Panc1 (cell line): ENCODE measurements around the gene EEF1AKMT3. TPM values are rescaled to one million over a fixed set of nuclear protein-coding genes. Genes with fewer than 3 reads are reported as not detected.

ENCODE experiments used
- ATAC-seq: fragments of 200-7000 bp; cut with Tn5 transposase; 2 replicates; pipeline ENCODE4 v1.9.1; 2020; ENCODE audit warnings: mild to moderate bottlenecking, moderate library complexity
- BruUV-seq: library from RNA; stranded (reverse); fragments of 400-500 nt; replicated peaks from 2 replicates; lab custom pipeline; 2021; lab: Mats Ljungman, UMichigan
- CTCF ChIA-PET: fragments of 300-600 bp; sonication (Branson Sonifier 250); formaldehyde crosslinking; loops from one replicate; lab custom pipeline; 2022; ENCODE audit warnings: antibody characterized with exemption; lab: Charles Lee
- POLR2A ChIA-PET: fragments of 300-600 bp; sonication (Branson Sonifier 250); formaldehyde crosslinking; loops from one replicate; lab custom pipeline; 2022; ENCODE audit warnings: antibody characterized with exemption; lab: Charles Lee
- DNase-seq: peaks from one replicate; pipeline ENCODE4 v3.0.0-alpha.2; 2010; ENCODE audit warnings: low read depth, low spot score
- H3K27ac ChIP-seq: 2 replicates; pipeline ENCODE4 v1.5.1; 2011; ENCODE audit warnings: mild to moderate bottlenecking, low read length, inconsistent platforms
- H3K27me3 ChIP-seq: fragments of 200-500 bp; sonication (Bioruptor generic); 2 replicates; pipeline ENCODE4 v1.6.0; 2014; ENCODE audit warnings: low read length, inconsistent platforms; ENCODE audit not compliant: control insufficient read depth, insufficient read depth
- H3K36me3 ChIP-seq: fragments of 200-500 bp; sonication (Bioruptor generic); 2 replicates; pipeline ENCODE4 v1.5.1; 2014; ENCODE audit warnings: inconsistent platforms, mild to moderate bottlenecking, low read length, moderate library complexity; ENCODE audit not compliant: control insufficient read depth, insufficient read depth
- H3K4me1 ChIP-seq: 2 replicates; pipeline ENCODE4 v1.5.1; 2011; ENCODE audit warnings: inconsistent platforms, mild to moderate bottlenecking, low read length, moderate library complexity; ENCODE audit not compliant: control insufficient read depth, insufficient read depth
- H3K4me3 ChIP-seq, 2 experiments: 2 replicates each; pipeline ENCODE4 v1.5.1; 2011 to 2012; ENCODE audit warnings: low read depth in 2 of 2, low read length in 2 of 2, mild to moderate bottlenecking in 2 of 2, inconsistent platforms in 1 of 2, moderate library complexity in 1 of 2
- H3K9me3 ChIP-seq: fragments of 200-500 bp; sonication (Bioruptor generic); 2 replicates; pipeline ENCODE4 v1.5.1; 2014; ENCODE audit warnings: low read depth, mild to moderate bottlenecking, inconsistent platforms, low read length, moderate library complexity; ENCODE audit not compliant: control insufficient read depth, insufficient read depth
- POLR2AphosphoS5 ChIP-seq: IDR thresholded peaks from 2 replicates; pipeline ENCODE4 v1.6.1; 2012; ENCODE audit warnings: mild to moderate bottlenecking, low read depth, low read length, moderate library complexity
- SIN3A ChIP-seq: IDR thresholded peaks from 2 replicates; pipeline ENCODE4 v1.6.1; 2012; ENCODE audit warnings: low read depth, mild to moderate bottlenecking, low read length, moderate library complexity, borderline replicate concordance; ENCODE audit not compliant: insufficient read depth
- TCF7L2 ChIP-seq: IDR thresholded peaks from 2 replicates; pipeline ENCODE4 v1.6.1; 2011; ENCODE audit warnings: mild to moderate bottlenecking, low read depth, low read length, inconsistent platforms
- in situ Hi-C: cut with HindIII; loops from 2 replicates; pipeline ENCODE4 v1.10.0; 2016; ENCODE audit warnings: low sequenced_read_pairs, low pct_unique_long_range_greater_than_20kb
- intact Hi-C: fragments of 100-400 bp; cut with micrococcal nuclease; formaldehyde crosslinking; loops from one replicate; pipeline ENCODE4 v1.10.0; 2022; ENCODE audit not compliant: unreplicated experiment
- total RNA-seq: library from RNA; stranded (reverse); gene quantifications from one replicate; pipeline ENCODE4 v1.2.1, GENCODE V29; 2021; ENCODE audit not compliant: unreplicated experiment
- TF ChIP-seq, protein P1 (sequence below), 2 experiments: IDR thresholded peaks; 2 replicates each; pipeline ENCODE4 v1.6.1; 2011 to 2012; ENCODE audit warnings: low read depth in 2 of 2, control low read depth in 1 of 2, low read length in 1 of 2, mild to moderate bottlenecking in 1 of 2, moderate library complexity in 1 of 2; ENCODE audit not compliant: insufficient read depth in 1 of 2
- TF ChIP-seq, protein P2 (sequence below): fragments of 450-650 bp; IDR thresholded peaks from 2 replicates; pipeline ENCODE4 v1.5.1; 2017; ENCODE audit warnings: mild to moderate bottlenecking

Gene EEF1AKMT3
- total RNA-seq, 1 experiment from 2014 or later: 7.4 TPM

DNA sequence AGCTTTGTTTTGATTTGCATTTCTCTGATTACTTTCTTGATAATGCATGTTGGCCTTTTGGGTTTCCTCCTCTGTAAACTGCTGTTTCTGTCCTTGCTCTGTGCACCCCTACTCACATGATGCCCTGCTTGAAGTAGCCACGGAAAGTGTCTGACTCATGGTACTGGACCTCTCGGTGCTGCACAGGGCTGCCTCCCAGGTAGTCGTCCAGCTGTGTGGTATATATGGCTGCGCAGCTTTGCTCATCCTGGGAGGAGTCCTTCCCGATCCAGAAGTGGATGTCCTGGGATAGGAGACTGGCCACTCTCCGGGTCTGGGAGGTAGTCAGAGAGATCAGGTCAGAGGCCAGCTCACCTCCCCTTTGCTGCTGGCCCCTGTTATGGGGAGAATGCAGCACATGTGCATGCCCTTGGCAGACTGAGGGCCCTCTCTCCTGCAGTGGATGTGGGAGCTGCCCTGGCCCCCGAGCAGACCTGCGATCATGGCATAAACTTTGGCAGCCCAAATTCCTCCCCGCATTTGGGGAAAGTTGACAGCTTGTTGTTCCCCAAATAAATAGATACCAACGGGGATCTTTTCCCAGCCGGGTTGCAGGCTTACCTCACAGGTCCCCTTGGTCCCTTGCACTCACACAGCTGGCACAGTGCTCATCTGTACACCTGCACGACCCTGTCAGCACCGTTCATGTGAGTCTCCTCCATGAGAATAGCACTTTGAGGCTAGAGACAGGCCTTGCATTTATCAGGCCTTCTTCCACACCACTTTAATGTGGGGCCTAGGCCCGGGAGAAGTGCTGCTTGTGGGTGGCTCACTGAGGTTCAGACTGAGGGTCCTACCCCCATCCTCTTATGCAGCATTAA is 40.9 kb downstream of the EEF1AKMT3 start:
- TF ChIP-seq POLR2AphosphoS5 (no peak), TCF7L2 (no peak), SIN3A (no peak)
- TF ChIP-seq, protein P1, sequence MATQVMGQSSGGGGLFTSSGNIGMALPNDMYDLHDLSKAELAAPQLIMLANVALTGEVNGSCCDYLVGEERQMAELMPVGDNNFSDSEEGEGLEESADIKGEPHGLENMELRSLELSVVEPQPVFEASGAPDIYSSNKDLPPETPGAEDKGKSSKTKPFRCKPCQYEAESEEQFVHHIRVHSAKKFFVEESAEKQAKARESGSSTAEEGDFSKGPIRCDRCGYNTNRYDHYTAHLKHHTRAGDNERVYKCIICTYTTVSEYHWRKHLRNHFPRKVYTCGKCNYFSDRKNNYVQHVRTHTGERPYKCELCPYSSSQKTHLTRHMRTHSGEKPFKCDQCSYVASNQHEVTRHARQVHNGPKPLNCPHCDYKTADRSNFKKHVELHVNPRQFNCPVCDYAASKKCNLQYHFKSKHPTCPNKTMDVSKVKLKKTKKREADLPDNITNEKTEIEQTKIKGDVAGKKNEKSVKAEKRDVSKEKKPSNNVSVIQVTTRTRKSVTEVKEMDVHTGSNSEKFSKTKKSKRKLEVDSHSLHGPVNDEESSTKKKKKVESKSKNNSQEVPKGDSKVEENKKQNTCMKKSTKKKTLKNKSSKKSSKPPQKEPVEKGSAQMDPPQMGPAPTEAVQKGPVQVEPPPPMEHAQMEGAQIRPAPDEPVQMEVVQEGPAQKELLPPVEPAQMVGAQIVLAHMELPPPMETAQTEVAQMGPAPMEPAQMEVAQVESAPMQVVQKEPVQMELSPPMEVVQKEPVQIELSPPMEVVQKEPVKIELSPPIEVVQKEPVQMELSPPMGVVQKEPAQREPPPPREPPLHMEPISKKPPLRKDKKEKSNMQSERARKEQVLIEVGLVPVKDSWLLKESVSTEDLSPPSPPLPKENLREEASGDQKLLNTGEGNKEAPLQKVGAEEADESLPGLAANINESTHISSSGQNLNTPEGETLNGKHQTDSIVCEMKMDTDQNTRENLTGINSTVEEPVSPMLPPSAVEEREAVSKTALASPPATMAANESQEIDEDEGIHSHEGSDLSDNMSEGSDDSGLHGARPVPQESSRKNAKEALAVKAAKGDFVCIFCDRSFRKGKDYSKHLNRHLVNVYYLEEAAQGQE (IDR thresholded peaks at IDR 0.05; ENCODE audit: insufficient read depth in 1 of 2, low read depth in 2 of 2, low read length in 1 of 2): no peak
- TF ChIP-seq, protein P2, sequence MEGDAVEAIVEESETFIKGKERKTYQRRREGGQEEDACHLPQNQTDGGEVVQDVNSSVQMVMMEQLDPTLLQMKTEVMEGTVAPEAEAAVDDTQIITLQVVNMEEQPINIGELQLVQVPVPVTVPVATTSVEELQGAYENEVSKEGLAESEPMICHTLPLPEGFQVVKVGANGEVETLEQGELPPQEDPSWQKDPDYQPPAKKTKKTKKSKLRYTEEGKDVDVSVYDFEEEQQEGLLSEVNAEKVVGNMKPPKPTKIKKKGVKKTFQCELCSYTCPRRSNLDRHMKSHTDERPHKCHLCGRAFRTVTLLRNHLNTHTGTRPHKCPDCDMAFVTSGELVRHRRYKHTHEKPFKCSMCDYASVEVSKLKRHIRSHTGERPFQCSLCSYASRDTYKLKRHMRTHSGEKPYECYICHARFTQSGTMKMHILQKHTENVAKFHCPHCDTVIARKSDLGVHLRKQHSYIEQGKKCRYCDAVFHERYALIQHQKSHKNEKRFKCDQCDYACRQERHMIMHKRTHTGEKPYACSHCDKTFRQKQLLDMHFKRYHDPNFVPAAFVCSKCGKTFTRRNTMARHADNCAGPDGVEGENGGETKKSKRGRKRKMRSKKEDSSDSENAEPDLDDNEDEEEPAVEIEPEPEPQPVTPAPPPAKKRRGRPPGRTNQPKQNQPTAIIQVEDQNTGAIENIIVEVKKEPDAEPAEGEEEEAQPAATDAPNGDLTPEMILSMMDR: no peak
- DNase-seq (no peak), ATAC-seq (no peak)
- intact Hi-C loops: no loop called here
- H3K4me1 ChIP-seq: no peaks in the 10 kb centered on the region
- no peak overlapping the region for H3K4me3 ChIP-seq
- in situ Hi-C loops: no loop called here
- H3K27ac ChIP-seq: no peak overlapping the region
- no peaks in the 10 kb centered on the region for H3K9me3 ChIP-seq
- H3K36me3 ChIP-seq: no peaks in the 10 kb centered on the region
- no TSS peak for BruUV-seq
- POLR2A ChIA-PET: interaction anchor here (0.6 kb wide), 1 partner anchor 1107 kb away, joined by 8 read pairs; no protein-coding TSS in a partner anchor
- CTCF ChIA-PET: interaction anchor here (0.5 to 1.1 kb wide), 2 partner anchors 11 to 230 kb away, joined by 3 to 4 read pairs; no protein-coding TSS in a partner anchor
- no peaks in the 10 kb centered on the region for H3K27me3 ChIP-seq

DNA sequence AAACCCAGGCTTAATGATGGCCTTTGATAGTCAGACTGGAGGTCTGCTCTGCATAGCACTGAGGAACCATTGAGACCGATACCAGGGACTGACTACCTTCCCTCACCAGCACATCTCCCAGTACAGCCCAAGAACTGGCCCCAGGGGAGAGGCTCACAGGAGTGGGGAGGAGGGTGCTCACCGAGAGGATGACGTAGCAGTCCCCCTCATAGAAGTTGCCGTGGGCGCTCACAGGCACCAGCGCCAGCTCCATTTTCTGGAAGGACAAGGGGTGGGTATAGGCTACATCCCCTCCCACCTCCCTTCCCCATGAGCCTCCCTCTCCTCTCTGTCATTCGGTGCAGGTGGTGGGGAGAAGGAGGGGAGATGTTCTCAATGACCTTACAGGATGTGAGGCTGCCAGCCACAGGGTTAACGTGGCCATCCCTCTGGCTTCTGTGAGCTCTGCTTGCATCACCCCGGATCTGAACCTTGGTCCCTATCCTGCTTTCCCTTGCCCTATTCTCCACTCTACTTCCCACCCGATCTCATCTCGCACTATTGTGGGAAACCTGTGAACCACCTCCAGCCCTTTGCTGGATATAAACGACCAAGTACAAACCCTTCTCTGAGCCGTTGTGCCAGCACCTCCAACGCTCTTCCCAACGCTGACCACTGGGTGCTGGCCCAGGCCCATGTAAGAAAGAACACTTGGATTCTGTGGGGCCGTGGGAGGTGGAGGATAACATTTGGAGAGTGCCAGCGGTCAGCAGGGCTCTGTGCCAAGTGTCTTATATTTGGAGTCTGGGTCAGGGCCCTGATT is 41.8 kb downstream of the EEF1AKMT3 start:
- DNase-seq: no peak
- ChIA-PET CTCF (no interaction called here), POLR2A (no interaction called here)
- intact Hi-C loops (no loop called here), in situ Hi-C loops (no loop called here)
- no peak; the same call in 1 of the 2 replicates for ATAC-seq
- BruUV-seq: no TSS peak
- H3K4me3 ChIP-seq: no peak overlapping the region
- no peak for TF ChIP-seq SIN3A
- no peak for TF ChIP-seq POLR2AphosphoS5
- no peak for TF ChIP-seq TCF7L2
- no peaks in the 10 kb centered on the region for H3K9me3 ChIP-seq
- H3K27me3 ChIP-seq: no peaks in the 10 kb centered on the region
- H3K36me3 ChIP-seq: no peaks in the 10 kb centered on the region
- H3K27ac ChIP-seq: no peak overlapping the region
- H3K4me1 ChIP-seq: no peaks in the 10 kb centered on the region
